ENCODE measurements around the gene PLEKHB1. TPM values are rescaled to one million over a fixed set of nuclear protein-coding genes. Genes with fewer than 3 reads are reported as not detected.

Gene PLEKHB1
- total and polyA plus RNA-seq, 2 donors (not counting 1 experiment from before 2014, with no cell fraction given), result 0.41 to 2.5 TPM

GRCh38 chr11:73680687-73681086 lies 34.3 kb downstream of the PLEKHB1 start:
- Histone ChIP-seq H3K9ac (ENCODE audit: insufficient read depth, low read length) (no peak overlapping the region), H3K27ac (ENCODE audit: insufficient read depth, low read length) (no peak overlapping the region)

GRCh38 chr11:73693899-73694525 lies 47.6 kb downstream of the PLEKHB1 start:
- no peak overlapping the region for H2AFZ ChIP-seq (ENCODE audit: low read length)
- no peaks in the 10 kb centered on the region for H3K4me1 ChIP-seq (ENCODE audit: control insufficient read depth, extremely low read depth, insufficient read depth, low read length)
- no peaks in the 10 kb centered on the region for H3K79me2 ChIP-seq (ENCODE audit: control insufficient read depth, insufficient read depth, low read length)
- H3K4me3 ChIP-seq (replicated peaks in 1 of 4; ENCODE audit: control extremely low read depth in 1 of 4, insufficient read depth in 1 of 4, low read depth in 3 of 4, low read length in 4 of 4), result no peak overlapping the region
- no peak overlapping the region for H3K4me2 ChIP-seq (ENCODE audit: extremely low read depth, insufficient read depth, low read length)
- TF ChIP-seq CTCF (conservative IDR thresholded peaks at IDR 0.05 in 1 of 2, IDR thresholded peaks at IDR 0.05 in 1 of 2; ENCODE audit: low read depth in 1 of 2, low read length in 2 of 2), result no peak
- no peak for TF ChIP-seq EZH2 (IDR thresholded peaks at IDR 0.05; ENCODE audit: low read length, missing control alignments)
- H3K27ac ChIP-seq (ENCODE audit: insufficient read depth, low read length), result no peak overlapping the region
- no peaks in the 10 kb centered on the region for H3K27me3 ChIP-seq (ENCODE audit: control insufficient read depth, insufficient read depth, low read length)
- H4K20me1 ChIP-seq (ENCODE audit: control insufficient read depth, extremely low read depth, insufficient read depth, low read length), result no peaks in the 10 kb centered on the region
- H3K9ac ChIP-seq (ENCODE audit: insufficient read depth, low read length), result no peak overlapping the region
- H3K9me3 ChIP-seq (ENCODE audit: control insufficient read depth, insufficient read depth, low read depth, low read length), result no peaks in the 10 kb centered on the region
- no peak for DNase-seq (ENCODE audit: low read depth in 2 of 2)
- H3K36me3 ChIP-seq (ENCODE audit: control insufficient read depth, insufficient read depth, low read length), result peaks cover 1% of the 10 kb centered on the region

More at GRCh38 chr11:73680687-73681086, 34.3 kb downstream of the PLEKHB1 start:
- no peak overlapping the region for H2AFZ ChIP-seq (ENCODE audit: low read length)
- no peak for DNase-seq (ENCODE audit: low read depth in 2 of 2)
- H3K4me2 ChIP-seq (ENCODE audit: extremely low read depth, insufficient read depth, low read length), result no peak overlapping the region
- no peaks in the 10 kb centered on the region for H4K20me1 ChIP-seq (ENCODE audit: control insufficient read depth, extremely low read depth, insufficient read depth, low read length)
- no peaks in the 10 kb centered on the region for H3K79me2 ChIP-seq (ENCODE audit: control insufficient read depth, insufficient read depth, low read length)
- no peak overlapping the region for H3K4me3 ChIP-seq (replicated peaks in 1 of 4; ENCODE audit: control extremely low read depth in 1 of 4, insufficient read depth in 1 of 4, low read depth in 3 of 4, low read length in 4 of 4)
- peaks cover 2% of the 10 kb centered on the region for H3K36me3 ChIP-seq (ENCODE audit: control insufficient read depth, insufficient read depth, low read length)
- no peaks in the 10 kb centered on the region for H3K9me3 ChIP-seq (ENCODE audit: control insufficient read depth, insufficient read depth, low read depth, low read length)
- H3K4me1 ChIP-seq (ENCODE audit: control insufficient read depth, extremely low read depth, insufficient read depth, low read length), result no peaks in the 10 kb centered on the region
- H3K27me3 ChIP-seq (ENCODE audit: control insufficient read depth, insufficient read depth, low read length), result no peaks in the 10 kb centered on the region
- TF ChIP-seq CTCF (conservative IDR thresholded peaks at IDR 0.05 in 1 of 2, IDR thresholded peaks at IDR 0.05 in 1 of 2; ENCODE audit: low read depth in 1 of 2, low read length in 2 of 2) (no peak), EZH2 (IDR thresholded peaks at IDR 0.05; ENCODE audit: low read length, missing control alignments) (no peak)

- H3K27ac ChIP-seq (ENCODE audit: insufficient read depth, low read length), result no peak overlapping the region
- H3K9me3 ChIP-seq (ENCODE audit: control insufficient read depth, insufficient read depth, low read depth, low read length), result no peaks in the 10 kb centered on the region
- no peaks in the 10 kb centered on the region for H3K27me3 ChIP-seq (ENCODE audit: control insufficient read depth, insufficient read depth, low read length)
- no peak overlapping the region for H3K9ac ChIP-seq (ENCODE audit: insufficient read depth, low read length)
- no peaks in the 10 kb centered on the region for H4K20me1 ChIP-seq (ENCODE audit: control insufficient read depth, extremely low read depth, insufficient read depth, low read length)
- DNase-seq (ENCODE audit: low read depth in 2 of 2), result no peak
- no peak overlapping the region for H2AFZ ChIP-seq (ENCODE audit: low read length)
- no peaks in the 10 kb centered on the region for H3K79me2 ChIP-seq (ENCODE audit: control insufficient read depth, insufficient read depth, low read length)
- no peak overlapping the region for H3K4me2 ChIP-seq (ENCODE audit: extremely low read depth, insufficient read depth, low read length)
- H3K36me3 ChIP-seq (ENCODE audit: control insufficient read depth, insufficient read depth, low read length), result no peaks in the 10 kb centered on the region
- no peak overlapping the region for H3K4me3 ChIP-seq (replicated peaks in 1 of 4; ENCODE audit: control extremely low read depth in 1 of 4, insufficient read depth in 1 of 4, low read depth in 3 of 4, low read length in 4 of 4)
- no peaks in the 10 kb centered on the region for H3K4me1 ChIP-seq (ENCODE audit: control insufficient read depth, extremely low read depth, insufficient read depth, low read length)
- no peak for TF ChIP-seq CTCF (conservative IDR thresholded peaks at IDR 0.05 in 1 of 2, IDR thresholded peaks at IDR 0.05 in 1 of 2; ENCODE audit: low read depth in 1 of 2, low read length in 2 of 2)
- TF ChIP-seq EZH2 (IDR thresholded peaks at IDR 0.05; ENCODE audit: low read length, missing control alignments), result no peak
Observed at GRCh38 chr11:73705053-73705452, 58.7 kb downstream of the PLEKHB1 start.

Measured in fibroblast of lung (primary cell).